Neural progenitor cell (in vitro differentiated cells): ENCODE results near the gene LDLRAD2. TPM values are rescaled to one million over a fixed set of nuclear protein-coding genes. Genes with fewer than 3 reads are reported as not detected.

Experiments used
- DNase-seq: peaks from one replicate; pipeline ENCODE4 v3.0.0-alpha.2; 2016; ENCODE audit warnings: low spot score
- H2AFZ ChIP-seq: fragments of 200-600 bp; sonication (generic); replicated peaks from 2 replicates; pipeline ENCODE4 v1.6.1; 2016; ENCODE audit warnings: antibody characterized with exemption
- H3F3A ChIP-seq: fragments of 200-600 bp; sonication (generic); 2 replicates; pipeline ENCODE4 v1.6.1; 2016; ENCODE audit warnings: antibody characterized with exemption, low read depth
- H3K27ac ChIP-seq: fragments of 200-600 bp; sonication (generic); 2 replicates; pipeline ENCODE4 v1.5.1; 2016; ENCODE audit warnings: mild to moderate bottlenecking
- H3K27me3 ChIP-seq: fragments of 200-600 bp; sonication (generic); 2 replicates; pipeline ENCODE4 v1.6.1; 2016; ENCODE audit warnings: mild to moderate bottlenecking, moderate library complexity
- H3K36me3 ChIP-seq: fragments of 200-600 bp; sonication (generic); 2 replicates; pipeline ENCODE4 v1.5.1; 2016
- H3K4me1 ChIP-seq: fragments of 200-600 bp; sonication (generic); 2 replicates; pipeline ENCODE4 v1.6.1; 2016; ENCODE audit warnings: mixed run types
- H3K4me2 ChIP-seq: fragments of 200-600 bp; sonication (generic); 2 replicates; pipeline ENCODE4 v1.6.1; 2016
- H3K4me3 ChIP-seq: fragments of 200-600 bp; sonication (generic); 2 replicates; pipeline ENCODE4 v1.5.1; 2016
- H3K79me2 ChIP-seq: fragments of 200-600 bp; sonication (generic); 2 replicates; pipeline ENCODE4 v1.6.1; 2016; ENCODE audit warnings: low read depth
- H3K9ac ChIP-seq: fragments of 200-600 bp; sonication (generic); 2 replicates; pipeline ENCODE4 v1.6.1; 2016
- H3K9me3 ChIP-seq: fragments of 200-600 bp; sonication (generic); 2 replicates; pipeline ENCODE4 v1.5.1; 2016; ENCODE audit warnings: low read depth
- H4K20me1 ChIP-seq: fragments of 200-600 bp; sonication (generic); 2 replicates; pipeline ENCODE4 v1.6.1; 2016; ENCODE audit warnings: low read depth
- H3K27ac Mint-ChIP-seq: 3 replicates; pipeline ENCODE4 v1.8.0; 2021; ENCODE audit warnings: mixed read lengths
- H3K27me3 Mint-ChIP-seq: 2 replicates; pipeline ENCODE4 v1.8.0; 2022; ENCODE audit warnings: low read depth, mild to moderate bottlenecking, inconsistent platforms, moderate library complexity, mixed read lengths; ENCODE audit not compliant: insufficient read depth
- H3K36me3 Mint-ChIP-seq: 3 replicates; pipeline ENCODE4 v1.8.0; 2021; ENCODE audit warnings: mixed read lengths
- H3K4me1 Mint-ChIP-seq: 3 replicates; pipeline ENCODE4 v1.8.0; 2021; ENCODE audit warnings: mixed read lengths
- H3K4me3 Mint-ChIP-seq: 3 replicates; pipeline ENCODE4 v1.8.0; 2021; ENCODE audit warnings: mild to moderate bottlenecking, moderate library complexity, mixed read lengths
- H3K9me3 Mint-ChIP-seq: 3 replicates; pipeline ENCODE4 v1.8.0; 2020; ENCODE audit warnings: mixed read lengths
- EZH2 ChIP-seq: fragments of 200-600 bp; sonication (generic); IDR thresholded peaks from 2 replicates; pipeline ENCODE4 v1.6.1; 2017; ENCODE audit warnings: antibody characterized with exemption, mild to moderate bottlenecking, moderate library complexity
- EZH2phosphoT487 ChIP-seq: fragments of 200-600 bp; sonication (generic); IDR thresholded peaks from 2 replicates; pipeline ENCODE4 v1.6.1; 2017; ENCODE audit warnings: antibody characterized with exemption
- total RNA-seq: library from RNA; depleted of rRNA; stranded (reverse); fragments of >200 nt; gene quantifications from 2 replicates; pipeline ENCODE4 v1.2.3, GENCODE V29; 2015; ENCODE audit warnings: low replicate concordance
- TF ChIP-seq, protein P1 (sequence below): fragments of 200-600 bp; sonication (generic); IDR thresholded peaks from 2 replicates; pipeline ENCODE4 v1.5.1; 2017; ENCODE audit warnings: antibody characterized with exemption, mild to moderate bottlenecking

The LDLRAD2 gene
- total RNA-seq, 1 donor from 2014 or later: 0.67 TPM

DNA sequence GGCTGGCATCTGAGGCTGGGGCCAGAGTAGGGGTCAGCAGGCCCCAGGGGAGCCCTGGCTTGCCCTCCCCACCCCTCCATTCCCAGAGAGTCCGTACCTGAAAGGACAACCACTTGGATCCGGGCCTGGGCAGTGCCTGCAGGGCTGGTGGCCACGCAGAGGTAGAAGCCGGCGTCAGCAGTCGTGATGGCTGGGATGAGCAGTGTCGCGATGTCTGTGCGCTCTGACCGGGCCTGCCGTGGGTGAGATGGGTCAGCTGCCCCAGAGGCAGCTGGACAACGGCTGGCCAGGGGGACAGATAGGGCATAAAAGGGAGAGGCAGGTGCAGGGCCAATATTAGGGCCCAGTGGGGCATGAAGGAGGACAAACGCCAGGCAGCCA is 42.7 kb downstream of the LDLRAD2 start:
- H4K20me1 ChIP-seq: no peaks in the 10 kb centered on the region
- H3K79me2 ChIP-seq: no peaks in the 10 kb centered on the region
- Mint-ChIP-seq H3K4me3 (no peak overlapping the region), H3K4me1 (peaks cover 8% of the 10 kb centered on the region), H3K27me3 (peaks cover 10% of the 10 kb centered on the region), H3K27ac (no peak overlapping the region), H3K36me3 (peaks cover 2% of the 10 kb centered on the region), H3K9me3 (no peaks in the 10 kb centered on the region)
- H3K27me3 ChIP-seq: no peaks in the 10 kb centered on the region
- H3K9me3 ChIP-seq: no peaks in the 10 kb centered on the region
- no peak overlapping the region for H3K27ac ChIP-seq
- H3K4me3 ChIP-seq: no peak overlapping the region
- no peak overlapping the region for H3K4me2 ChIP-seq
- no peaks in the 10 kb centered on the region for H3K36me3 ChIP-seq
- no peaks in the 10 kb centered on the region for H3F3A ChIP-seq
- no peak overlapping the region for H3K9ac ChIP-seq
- no peaks in the 10 kb centered on the region for H3K4me1 ChIP-seq
- DNase-seq: no peak
- no peak for TF ChIP-seq EZH2phosphoT487
- TF ChIP-seq EZH2: no peak
- TF ChIP-seq, protein P1, sequence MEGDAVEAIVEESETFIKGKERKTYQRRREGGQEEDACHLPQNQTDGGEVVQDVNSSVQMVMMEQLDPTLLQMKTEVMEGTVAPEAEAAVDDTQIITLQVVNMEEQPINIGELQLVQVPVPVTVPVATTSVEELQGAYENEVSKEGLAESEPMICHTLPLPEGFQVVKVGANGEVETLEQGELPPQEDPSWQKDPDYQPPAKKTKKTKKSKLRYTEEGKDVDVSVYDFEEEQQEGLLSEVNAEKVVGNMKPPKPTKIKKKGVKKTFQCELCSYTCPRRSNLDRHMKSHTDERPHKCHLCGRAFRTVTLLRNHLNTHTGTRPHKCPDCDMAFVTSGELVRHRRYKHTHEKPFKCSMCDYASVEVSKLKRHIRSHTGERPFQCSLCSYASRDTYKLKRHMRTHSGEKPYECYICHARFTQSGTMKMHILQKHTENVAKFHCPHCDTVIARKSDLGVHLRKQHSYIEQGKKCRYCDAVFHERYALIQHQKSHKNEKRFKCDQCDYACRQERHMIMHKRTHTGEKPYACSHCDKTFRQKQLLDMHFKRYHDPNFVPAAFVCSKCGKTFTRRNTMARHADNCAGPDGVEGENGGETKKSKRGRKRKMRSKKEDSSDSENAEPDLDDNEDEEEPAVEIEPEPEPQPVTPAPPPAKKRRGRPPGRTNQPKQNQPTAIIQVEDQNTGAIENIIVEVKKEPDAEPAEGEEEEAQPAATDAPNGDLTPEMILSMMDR: no peak
- H2AFZ ChIP-seq: no peak overlapping the region

DNA sequence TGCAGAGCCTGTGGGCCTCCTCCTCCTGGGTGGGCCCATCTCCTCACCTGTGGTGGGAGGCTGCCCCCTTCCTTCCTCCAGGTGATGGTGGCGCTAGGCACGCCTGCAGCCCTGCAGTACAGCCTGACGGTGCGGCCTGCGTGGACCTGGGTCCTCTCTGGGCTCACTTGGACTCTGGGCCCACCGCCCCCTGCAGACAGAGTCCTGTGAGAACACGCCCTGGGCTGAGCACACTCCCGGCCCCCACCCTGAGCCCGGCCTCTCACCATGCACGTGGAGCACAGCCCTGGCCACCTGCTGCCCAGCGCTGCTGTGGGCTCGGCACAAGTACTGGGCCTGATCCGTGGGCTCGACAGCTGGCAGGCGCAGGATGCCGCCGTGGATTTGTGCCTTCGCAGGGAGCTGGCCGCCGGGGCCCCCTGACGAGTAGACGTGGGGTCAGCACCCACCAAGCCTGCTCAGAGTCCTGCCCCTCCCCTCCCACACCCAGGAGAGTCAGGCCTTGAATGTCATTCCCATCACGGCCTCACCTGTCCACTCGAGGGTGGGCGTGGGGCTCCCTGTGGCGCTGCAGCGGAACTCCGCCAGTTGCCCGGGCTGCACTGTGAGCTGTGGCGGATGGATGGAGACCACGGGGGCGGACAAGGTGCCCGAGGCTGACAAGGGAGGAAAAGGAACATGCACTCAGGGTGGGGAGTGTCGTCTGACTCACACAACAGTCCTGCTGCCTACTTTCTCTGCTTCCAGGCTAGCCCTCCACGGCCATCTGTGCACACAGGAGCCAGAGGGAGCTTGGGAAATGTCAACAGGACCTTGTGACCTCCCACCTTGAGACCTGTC is 43.4 kb downstream of the LDLRAD2 start:
- Mint-ChIP-seq H3K27me3 (peaks cover 10% of the 10 kb centered on the region), H3K4me1 (peaks cover 8% of the 10 kb centered on the region), H3K9me3 (no peaks in the 10 kb centered on the region), H3K4me3 (peak overlapping the region; percentile 54), H3K27ac (peak overlapping the region; percentile 15), H3K36me3 (peaks cover 4% of the 10 kb centered on the region)
- H3K4me1 ChIP-seq: no peaks in the 10 kb centered on the region
- no peaks in the 10 kb centered on the region for H3F3A ChIP-seq
- no peak overlapping the region for H3K4me2 ChIP-seq
- H2AFZ ChIP-seq: no peak overlapping the region
- no peaks in the 10 kb centered on the region for H3K79me2 ChIP-seq
- H3K27ac ChIP-seq: no peak overlapping the region
- DNase-seq: no peak
- no peak overlapping the region for H3K4me3 ChIP-seq
- TF ChIP-seq, protein P1: no peak
- H4K20me1 ChIP-seq: no peaks in the 10 kb centered on the region
- H3K27me3 ChIP-seq: no peaks in the 10 kb centered on the region
- H3K9ac ChIP-seq: no peak overlapping the region
- no peaks in the 10 kb centered on the region for H3K9me3 ChIP-seq
- H3K36me3 ChIP-seq: no peaks in the 10 kb centered on the region

DNA sequence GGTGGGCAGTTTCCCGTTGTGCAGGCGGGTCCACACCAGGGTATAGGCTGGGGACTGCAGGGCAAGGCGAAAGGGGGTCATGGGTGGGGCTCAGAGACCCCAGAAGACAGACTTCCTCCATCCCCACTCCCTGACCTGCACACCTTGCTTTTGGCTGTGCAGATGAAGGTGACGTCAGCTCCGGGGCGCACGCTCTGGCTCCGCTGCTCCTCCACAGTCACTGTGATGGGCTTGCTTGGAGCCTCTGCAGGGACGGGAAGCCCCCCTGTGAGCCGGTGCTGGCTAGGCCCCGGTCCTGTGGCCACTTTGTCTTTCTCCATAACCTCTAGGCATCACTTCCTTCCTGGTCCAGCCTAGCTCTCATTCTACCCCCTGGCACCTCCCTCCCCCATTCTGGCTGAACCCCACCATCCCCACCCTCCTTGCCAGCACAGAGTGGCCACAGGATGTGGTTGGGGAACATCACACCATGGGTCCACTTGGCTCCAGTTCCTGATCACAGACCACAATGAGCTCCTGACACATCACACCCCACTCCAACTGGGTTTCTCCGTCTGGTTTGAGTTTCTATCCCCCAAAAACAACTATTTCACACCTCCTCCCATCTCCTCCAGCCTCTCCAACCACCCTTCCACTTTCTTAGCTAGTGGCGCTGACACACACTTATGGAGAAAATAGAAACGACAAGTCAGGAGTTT is 45.2 kb downstream of the LDLRAD2 start:
- no peaks in the 10 kb centered on the region for H3K79me2 ChIP-seq
- H3K4me1 Mint-ChIP-seq: peaks cover 8% of the 10 kb centered on the region
- H3K9me3 Mint-ChIP-seq: no peaks in the 10 kb centered on the region
- peaks cover 10% of the 10 kb centered on the region for H3K27me3 Mint-ChIP-seq
- no peak overlapping the region for H3K4me3 Mint-ChIP-seq
- DNase-seq: no peak
- H3K4me2 ChIP-seq: no peak overlapping the region
- no peaks in the 10 kb centered on the region for H3K36me3 ChIP-seq
- TF ChIP-seq, protein P1: no peak
- no peak for TF ChIP-seq EZH2phosphoT487
- no peak for TF ChIP-seq EZH2
- no peak overlapping the region for H3K9ac ChIP-seq
- no peaks in the 10 kb centered on the region for H3K27me3 ChIP-seq
- H3K27ac ChIP-seq: no peak overlapping the region
- no peak overlapping the region for H2AFZ ChIP-seq
- H3K27ac Mint-ChIP-seq: no peak overlapping the region
- no peak overlapping the region for H3K4me3 ChIP-seq
- H3F3A ChIP-seq: no peaks in the 10 kb centered on the region
- no peaks in the 10 kb centered on the region for H4K20me1 ChIP-seq
- peaks cover 16% of the 10 kb centered on the region for H3K36me3 Mint-ChIP-seq
- H3K4me1 ChIP-seq: no peaks in the 10 kb centered on the region
- no peaks in the 10 kb centered on the region for H3K9me3 ChIP-seq
